ENCODE data around the gene CTRB1.
"Not testable (repeated sequence)": the region's sequence is repeated elsewhere in the genome, so short reads cannot be mapped to it uniquely, and the experiment has no call there.

Gene CTRB1

DNA sequence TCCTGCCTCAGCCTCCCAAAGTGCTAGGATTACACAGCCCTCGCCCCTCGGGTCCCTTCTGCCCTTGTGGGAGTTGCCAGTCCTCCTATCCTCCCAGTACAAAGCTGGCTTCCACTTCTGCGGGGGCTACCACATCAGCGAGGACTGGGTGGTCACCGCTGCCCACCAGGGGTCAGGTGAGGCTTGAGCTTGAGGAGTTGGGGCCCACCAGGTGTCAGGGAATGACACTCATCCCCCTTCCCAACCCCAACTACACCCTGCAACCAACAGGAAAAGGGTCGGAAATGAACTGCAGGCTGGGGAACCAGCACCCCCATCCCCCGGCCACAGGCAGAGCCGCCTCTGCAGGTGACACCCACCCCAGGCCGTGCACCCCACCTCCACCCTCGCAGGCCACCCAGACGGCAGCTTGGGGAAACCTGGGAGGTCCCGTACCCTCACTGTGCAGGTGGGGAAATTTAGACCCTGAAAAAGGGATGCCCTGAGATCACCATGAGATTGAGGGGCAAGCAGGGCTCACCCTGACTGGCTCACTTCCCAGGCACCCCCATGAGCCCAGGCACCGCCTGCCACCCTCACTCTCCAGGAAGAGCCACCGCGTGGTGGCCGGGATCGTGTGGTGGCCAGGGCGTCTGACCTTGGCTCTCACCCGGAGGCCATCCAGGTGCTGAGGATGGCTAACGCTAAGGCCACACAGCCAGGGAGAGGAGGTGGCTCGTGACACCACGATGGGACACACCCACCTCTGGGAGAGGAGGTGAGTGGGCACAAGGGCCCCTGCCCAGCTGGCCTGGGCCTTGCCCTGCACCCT is 8.0 kb downstream of the CTRB1 start:
- DNase-seq (ENCODE audit: low read depth): no peak

DNA sequence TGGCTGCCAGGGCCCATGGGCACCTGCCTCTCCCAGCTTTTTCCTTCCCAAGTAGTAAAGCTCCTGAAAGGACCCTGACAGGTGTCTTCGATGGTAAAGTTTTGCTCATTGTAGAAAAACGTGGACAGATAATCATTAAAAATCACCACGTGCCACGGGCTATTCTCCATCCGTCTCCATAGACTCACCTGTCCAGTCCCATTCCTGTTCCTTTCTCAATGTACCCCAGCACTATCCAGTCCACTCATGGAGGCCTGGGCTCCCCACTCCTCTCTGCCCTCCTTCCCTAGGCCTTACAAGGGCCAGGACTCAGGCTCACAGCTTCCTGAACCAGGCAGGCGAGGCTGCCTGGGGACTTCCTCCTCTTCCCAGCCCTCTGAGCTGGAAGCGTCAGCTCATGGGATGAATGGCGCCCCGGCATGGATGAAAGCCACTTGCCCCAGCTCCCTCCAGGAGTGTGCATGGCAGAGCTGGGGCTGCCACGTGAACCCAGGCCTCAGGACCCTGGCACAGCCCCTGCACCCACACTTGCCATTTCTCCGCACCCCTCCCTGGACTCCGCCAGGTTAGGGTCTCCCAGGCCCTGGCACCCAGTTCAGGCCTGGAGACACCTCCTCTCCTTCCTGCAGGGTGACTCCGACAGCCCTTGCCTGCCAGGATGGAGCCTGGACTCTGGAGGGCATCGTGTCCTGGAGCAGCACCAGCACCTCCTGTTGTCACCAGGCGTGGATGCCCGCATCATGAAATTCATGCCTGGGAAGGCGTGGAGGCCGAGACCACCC is 8.8 kb downstream of the CTRB1 start:
- no peak for DNase-seq (ENCODE audit: low read depth)

DNA sequence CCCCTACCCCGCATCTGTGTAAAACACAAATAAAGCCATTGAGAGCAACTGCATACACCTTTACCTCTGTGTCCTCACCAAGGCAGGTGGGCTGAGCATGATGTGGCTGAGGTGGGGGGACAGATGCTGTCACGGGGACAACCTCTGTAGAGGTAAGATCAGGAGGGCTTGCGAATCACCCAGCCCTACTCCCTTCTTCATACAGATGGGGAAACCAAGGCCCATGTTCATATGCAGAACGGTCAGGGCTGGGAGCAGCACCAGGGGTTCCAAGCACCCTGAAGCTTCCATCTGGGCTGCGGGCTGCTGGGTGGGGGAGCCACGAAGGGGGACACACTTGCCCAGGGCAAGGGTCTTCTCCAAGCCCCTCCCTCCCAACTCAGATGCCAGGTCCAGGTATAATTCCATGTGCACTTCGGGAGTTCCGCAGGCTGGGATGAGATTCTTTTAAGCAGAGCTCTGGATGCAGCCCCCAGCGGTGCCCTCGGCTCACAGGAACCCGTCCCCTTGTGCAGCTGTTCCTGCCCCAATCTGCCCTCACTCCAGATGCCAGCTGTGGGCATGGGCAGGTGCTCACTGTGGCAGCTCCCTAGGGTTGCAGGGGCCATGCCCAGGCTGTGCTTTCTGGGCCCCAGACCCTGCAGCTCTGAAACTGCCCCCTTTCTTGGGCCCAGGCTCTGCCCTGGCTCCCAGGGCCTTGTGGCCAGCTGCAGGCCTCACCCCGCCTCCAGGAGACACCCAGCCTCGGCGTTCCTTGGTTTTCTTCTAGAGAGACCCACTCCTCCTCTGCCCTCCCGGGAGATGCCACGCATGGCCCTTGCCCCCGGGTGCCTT is 9.6 kb downstream of the CTRB1 start:
- no peak for DNase-seq (ENCODE audit: low read depth)

DNA sequence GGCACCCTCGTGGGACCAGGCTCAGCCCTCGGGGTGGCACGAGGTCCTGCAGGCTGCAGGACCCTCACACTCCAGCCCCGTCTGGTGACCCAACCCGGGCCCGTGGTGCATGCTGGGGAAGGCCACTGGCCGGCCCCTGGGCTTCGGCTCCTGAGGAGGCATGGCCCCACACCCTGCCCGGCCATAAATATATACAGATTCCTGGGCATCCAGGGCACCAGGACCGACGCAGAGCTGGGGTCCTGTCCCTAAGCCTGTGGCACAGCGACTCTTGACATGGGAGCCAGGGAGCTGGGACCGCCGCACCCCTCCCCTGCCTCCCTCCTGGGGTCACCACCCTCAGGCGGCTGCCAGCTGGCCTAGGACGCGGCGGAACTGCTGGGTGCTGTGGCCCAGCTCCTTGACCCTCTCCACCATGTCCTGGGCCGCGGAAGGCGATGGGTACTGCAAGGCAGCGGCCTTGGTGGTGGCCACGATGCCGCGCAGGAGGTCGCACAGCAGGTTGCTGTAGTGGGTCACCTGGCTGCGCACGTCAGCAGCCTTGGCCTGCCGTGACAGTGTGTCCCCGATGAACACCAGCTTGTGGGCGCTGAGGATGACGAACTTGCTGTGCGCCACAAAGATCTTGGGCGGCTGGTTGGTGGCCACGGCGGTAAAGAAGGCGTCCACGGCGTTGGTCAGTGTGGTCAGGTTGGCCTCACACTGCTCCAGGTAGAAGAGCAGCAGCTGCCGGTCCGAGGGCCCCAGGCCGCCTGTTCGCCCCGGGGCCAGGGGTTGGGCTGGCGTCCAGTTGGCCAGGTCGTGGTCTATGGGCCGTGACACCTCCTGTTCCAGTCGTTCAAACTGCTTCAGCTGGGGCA is 10.6 kb downstream of the CTRB1 start:
- no peak for DNase-seq (ENCODE audit: low read depth)

DNA sequence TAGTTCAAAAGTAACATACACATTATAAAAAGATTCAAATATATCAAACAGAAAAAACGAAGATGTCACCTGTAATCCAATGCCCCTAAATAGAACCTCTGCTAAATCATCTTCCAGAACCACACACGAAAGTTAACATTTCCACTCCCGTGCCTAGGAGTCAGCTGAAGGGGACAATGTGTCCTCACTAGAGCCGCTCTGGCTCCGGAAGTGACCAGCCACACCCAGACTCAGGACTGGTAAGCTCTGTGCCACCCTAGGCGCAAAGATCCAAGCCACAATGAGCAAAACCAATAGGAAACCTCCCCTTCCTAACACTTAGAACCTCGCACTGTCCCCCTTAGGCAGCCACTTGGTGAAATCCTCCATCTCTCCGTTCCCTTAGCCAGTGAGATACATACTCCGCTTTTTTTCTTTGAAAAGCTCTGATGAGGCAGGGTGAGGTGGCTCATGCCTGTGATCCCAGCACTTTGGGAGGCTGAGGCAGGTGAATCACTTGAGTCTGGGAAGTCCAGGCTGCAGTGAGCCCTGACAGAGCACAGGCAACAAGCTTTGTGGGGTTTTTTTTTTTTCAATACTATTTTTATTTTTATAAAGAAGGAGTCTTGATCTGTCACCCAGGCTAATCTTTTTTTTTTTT is 11.8 kb downstream of the CTRB1 start:
- DNase-seq (ENCODE audit: low read depth): no peak

DNA sequence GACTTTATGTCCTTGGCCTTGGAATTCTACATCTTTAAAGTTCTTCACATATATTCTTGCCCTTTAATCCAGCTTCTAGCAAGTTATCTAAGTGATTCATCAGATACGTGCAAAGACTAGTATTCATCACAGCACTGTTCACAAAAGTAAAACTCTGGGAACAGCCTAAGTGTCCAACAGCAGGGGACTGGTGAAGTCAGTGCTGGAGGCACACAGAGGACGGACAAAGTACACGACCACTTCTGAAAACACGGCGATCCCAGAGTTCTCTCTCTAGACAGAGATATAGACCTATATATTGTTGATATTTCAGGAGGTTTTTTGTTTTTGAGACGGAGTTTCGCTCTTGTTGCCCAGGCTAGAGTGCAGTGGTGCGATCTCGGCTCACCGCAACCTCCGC is 12.8 kb downstream of the CTRB1 start:
- DNase-seq (ENCODE audit: low read depth): no peak

DNA sequence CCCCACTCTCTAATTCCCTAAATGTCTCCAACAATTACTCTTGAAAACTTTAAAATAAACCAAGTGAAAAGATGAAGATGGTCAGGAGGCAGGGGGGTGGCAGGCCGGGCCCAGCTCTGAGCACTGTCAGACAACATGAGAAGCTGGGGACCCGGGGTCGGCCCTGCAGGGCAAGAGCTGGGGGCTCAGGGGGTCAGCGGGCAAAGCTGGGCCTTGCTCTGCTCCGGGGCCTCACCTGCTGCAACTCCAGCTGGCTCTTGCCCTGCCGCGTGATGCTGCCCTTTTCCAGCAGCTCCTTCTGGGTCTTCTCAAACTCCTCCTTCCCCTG is 14.8 kb downstream of the CTRB1 start:
- DNase-seq (ENCODE audit: low read depth): no peak

DNA sequence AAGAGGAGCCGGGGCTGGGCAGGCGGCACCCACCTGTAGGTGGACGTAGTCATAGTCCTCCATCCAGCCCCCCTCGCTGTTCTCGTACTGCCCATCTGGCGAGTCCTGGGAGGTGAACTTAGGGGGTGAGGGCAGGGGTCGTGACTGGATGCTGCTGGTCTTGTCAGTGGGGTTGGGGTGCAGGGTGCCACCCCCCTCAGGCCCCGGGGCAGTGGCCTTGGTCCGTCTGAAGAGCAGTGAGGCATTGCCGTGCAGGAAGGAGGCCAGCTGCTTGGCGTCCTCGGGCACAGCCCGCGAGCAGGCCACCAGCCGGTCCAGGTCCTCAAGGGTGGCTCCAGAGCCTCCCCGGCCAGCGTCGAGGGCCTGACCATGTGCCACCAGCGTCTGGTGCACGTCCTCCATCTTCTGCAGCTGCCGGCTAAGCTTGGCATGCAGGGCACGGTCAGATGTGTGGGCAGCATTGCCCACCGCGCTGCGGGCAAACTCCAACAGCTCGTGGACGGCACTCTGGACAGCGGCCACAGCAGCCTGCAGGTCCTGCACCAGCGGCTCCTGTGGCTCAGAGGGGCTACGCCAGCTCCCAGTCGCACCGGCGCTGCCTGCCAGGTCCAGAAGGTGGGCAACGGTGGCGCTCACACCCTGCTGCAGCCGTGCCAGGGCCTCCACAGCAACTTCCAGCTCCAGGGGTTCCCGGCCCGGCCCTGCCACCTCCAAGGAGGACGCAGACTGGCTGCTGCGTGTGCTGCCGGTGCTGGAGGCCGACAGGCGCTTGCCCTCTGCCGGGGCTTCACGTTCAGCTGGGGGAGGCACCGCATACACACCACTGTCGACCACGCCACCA is 16.3 kb downstream of the CTRB1 start:
- no peak for DNase-seq (ENCODE audit: low read depth)

DNA sequence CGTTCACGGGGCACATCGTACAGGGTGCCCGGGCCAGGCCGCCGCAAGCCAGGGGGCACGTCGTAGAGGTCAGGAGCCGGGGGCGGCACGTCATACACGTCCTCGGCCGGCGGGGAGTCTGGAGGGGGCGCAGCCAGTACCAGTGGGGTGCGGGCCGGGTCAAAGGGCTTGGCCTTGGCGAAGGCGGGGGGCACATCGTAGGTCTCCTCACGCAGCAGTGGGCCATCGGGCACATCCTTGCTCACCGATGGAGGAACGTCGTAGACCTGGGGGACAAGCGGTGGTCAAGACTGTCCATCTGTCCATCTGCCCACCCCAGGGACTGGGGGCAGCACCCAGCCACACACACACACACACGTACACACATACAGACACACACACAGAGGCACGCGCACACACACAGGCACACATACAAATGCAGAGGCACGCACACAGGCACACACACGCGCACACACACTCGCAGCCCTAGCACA is 17.0 kb downstream of the CTRB1 start:
- no peak for DNase-seq (ENCODE audit: low read depth)

DNA sequence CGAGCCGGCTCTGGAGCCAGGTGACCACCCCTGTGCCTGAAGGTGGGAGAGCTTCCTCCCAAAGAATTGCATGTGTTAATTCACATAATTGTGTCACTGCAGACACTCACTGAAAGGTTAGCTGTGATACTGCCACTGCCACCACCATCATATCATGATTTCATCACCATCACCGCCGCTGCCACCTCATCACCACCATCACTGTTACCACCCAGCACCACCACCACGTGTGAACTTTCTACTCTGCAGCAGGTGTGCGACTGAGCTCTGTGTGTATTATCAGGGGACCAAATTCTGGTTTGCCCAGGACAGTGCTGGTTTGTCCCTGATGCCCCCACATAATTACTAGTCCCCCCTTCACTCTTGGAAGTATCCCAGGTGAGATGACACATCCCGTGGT is 17.4 kb downstream of the CTRB1 start:
- no peak for DNase-seq (ENCODE audit: low read depth)

DNA sequence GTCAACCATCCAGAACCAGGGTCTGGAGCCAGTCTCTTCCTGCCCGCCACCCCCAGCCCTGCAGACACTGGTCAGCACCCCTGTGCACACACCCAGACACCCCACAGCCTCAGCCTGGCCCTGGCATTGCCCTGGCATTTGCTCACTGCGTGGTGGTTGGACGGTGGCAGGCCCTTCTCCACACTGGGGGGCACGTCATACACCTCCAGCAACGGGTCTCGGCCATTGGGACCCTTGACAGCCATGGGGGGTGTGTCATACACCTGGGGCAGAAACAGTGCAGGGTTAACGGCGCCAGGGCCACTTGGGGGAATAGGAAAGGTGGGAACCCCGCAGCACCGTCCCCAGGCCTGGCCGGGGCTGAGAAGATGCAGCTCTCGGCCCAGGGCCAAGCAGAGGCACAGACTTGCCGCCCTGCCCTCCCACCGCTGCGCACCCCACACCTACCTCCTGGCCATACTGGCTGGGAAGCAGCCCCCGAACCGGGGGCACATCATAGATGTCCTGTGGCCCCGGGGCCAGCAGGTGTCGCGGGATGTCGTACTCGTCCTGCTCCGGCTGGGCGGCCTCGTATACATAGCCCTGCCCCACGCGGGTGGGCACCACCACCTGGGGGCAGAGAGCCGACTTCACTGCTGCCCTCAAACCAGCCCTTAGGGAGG is 18.1 kb downstream of the CTRB1 start:
- no peak for DNase-seq (ENCODE audit: low read depth)

DNA sequence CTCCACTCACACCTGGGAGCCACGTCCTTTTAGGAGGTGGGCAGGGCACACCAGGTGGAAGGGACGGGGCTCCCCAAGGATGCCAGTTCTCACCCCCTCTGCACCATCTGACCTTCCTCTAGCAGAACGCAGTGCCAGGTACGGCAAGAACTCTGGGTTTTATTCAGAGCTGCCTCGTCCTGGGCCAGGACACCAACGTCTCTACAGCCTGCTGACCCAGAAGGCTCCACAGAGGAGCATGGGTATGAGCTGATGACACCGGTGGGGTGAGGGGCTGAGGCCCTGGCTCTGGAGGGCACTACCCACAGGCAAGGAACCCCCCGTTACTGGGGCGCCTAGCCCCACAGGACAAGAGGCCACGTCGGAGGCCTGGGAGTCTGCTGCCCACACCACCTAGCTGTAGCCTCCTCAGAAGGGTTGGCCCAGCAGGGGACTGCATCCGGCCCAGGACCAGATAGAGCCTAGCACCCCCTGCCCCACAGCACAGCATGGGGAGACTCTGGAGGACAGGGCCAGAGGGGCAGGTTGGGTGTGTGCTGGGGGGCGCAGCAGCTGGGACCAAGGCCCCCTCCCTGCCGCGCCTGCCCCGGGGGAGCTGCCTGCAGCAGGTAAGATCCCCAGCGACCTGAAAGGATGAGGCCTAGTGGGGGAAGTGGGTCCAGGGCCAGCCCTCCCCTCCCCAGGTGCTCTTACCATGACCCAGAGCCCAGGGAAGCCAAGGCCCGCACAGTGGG is 18.8 kb downstream of the CTRB1 start:
- no peak for DNase-seq (ENCODE audit: low read depth)

DNA sequence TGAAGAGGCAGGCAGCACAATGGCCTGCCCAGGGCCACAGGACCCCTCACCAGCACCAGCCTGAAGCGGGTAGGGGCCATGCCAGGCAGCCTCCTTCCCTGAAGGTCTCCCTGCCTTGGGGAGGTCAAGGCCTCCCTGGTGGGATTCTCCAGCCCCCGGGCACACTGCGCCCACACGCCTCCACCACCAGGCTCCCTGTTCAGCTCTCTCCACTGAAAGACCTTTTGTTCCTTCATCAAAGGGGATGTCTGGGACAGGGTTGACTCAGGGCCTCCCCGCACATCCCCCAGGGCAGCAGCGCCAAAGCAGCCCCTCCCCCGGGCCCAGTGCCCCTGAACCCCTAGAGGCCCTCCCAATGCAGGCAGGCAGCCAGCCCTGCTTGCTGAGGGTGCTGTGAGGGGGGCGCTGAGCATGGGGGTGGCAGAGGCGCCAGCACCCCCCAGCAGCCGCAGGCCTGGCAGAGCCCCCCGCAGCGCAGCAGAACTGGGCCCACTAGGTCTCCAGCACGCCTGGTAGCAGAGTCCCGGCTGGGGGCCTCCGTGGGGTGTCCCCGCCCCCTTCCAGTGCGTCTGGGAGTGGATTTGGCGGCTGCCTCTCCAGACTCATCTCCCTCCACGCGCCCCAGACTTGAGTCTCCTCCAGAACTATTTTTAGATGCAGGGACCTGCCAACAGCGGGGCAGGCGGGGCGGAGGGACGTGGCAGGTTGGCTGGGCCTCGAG is 19.5 kb downstream of the CTRB1 start:
- peak; percentile 83 for DNase-seq (ENCODE audit: low read depth)

DNA sequence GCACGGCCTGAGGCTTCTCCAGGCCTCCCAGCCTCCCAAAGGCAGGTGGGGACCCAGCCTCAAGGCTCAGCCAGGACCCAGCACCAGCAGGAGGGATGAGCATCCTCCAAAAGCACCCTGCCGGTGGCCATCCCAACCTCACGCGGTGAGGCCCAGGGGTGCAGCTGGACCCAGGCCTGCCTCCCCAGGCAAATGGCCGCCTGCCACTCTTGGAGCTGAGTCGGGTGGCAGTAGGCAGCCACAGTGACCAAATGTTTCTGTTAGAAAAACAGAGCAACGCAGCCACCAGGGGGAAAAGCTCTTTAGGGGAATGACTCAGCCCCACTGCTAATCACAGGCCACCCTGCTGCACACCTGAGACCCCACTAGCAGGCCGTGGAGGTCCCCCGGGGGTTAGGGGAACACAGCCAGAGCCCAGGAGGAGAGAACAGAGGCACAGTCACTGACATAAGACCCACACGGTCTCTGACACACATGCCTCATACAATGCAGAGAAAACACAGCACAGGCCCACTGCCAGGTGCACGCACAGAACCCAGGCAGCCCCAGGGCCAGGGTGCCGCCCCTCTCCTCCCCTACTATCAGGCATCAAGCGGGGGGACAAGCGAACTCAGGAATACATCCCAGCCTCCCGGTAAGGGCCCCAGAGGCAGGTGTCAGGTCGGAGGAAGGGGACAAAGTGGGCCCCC is 20.2 kb downstream of the CTRB1 start:
- no peak for DNase-seq (ENCODE audit: low read depth)

DNA sequence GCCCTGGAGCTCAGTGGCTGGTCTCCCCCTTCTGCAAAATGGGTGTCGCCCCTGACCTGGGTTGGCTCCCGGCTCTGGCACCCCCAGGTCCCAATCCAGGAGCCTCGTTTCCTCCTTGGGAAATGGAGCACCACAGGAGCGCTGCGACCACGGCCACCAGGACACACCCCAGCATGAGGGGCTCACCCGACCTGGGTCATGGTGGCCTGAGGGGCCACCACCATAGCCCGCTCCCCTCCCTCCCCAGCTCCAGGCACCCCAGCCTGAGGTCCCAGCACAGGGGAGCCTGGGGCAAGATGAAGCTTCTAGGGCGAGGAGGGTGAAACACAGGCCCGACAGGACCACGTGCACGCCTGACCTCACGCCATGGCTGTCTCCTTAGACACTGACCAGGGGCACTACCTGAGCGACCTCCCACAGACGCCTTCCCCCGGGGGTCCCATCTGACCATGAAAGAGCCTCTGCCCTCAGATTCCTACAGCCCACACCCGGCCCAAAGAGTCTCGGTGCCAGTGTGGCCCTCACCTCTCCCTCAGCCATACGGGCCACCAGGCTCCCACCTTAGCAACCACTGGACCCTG is 20.8 kb downstream of the CTRB1 start:
- DNase-seq (ENCODE audit: low read depth): no peak

DNA sequence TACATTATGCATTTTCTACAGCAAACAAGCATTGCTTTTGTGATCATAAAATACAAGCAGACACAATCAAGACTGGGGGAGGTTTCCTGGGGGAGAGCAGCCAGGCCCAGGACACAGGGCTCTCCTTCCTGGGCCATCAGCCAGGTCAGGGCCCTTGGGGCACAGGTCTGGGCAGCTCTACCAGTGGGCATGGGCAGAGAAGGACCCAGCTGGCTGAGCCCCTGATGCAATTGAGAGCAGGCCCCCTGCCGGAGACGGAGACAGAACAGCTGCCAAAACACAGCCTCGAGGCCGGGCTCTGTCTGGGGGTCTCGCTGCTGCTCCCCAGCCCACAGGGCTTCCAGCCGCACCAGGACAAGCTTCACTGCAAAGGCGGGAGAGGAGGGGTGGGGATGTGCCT is 21.8 kb downstream of the CTRB1 start:
- not testable (repeated sequence) for DNase-seq (ENCODE audit: low read depth)

DNA sequence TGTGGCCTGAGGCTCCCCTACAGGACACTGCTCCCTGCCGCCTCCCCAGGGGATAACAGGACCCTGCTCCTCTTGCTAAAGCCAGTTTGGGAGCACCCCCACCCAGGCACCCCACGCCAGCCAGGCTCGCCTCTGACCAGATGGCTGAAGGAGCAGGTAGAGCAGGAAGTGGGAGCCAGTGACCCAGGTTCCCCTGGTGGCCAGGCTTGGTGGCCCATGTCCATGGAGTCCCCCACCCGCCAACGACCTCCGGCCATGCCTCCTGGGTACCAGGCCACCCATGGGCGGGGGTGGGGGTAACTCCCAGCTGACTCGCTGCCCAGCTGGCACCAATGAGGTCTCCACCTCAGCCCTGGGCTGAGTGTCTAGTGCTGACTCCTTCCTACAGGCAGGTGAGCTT is 22.6 kb downstream of the CTRB1 start:
- no peak for DNase-seq (ENCODE audit: low read depth)
